ENCODE data around the gene C4A. TPM values are rescaled to one million over a fixed set of nuclear protein-coding genes. Genes with fewer than 3 reads are reported as not detected.

The C4A gene
- total and polyA plus RNA-seq, 2 of the 8 experiments (the other 6 are each of a cell fraction or from before 2014, with no cell fraction given): 0.62 to 2.4 TPM

- Histone ChIP-seq H2AK5ac (ENCODE audit: low read depth, low read length) (no peak within 1 kb of the TSS), H3K9me3 (ENCODE audit: insufficient read depth in 2 of 2, low read depth in 1 of 2, low read length in 1 of 2) (no peaks in the 10 kb centered on the region), H3K36me3 (ENCODE audit: control insufficient read depth in 2 of 4, insufficient read depth in 4 of 4, low read length in 3 of 4) (peaks cover 5 to 55% (median 43%) of the 10 kb centered on the region in 4 experiments; a peak in 7 of 8 replicates), H4K20me1 (replicated peaks in 1 of 2; ENCODE audit: control insufficient read depth in 1 of 2, insufficient read depth in 2 of 2, low read length in 2 of 2) (peaks cover 0 to 2% of the 10 kb centered on the region in 2 experiments), H3K27me3 (replicated peaks in 1 of 4; ENCODE audit: control insufficient read depth in 3 of 4, extremely low read depth in 1 of 4, insufficient read depth in 3 of 4, low read length in 3 of 4) (no peaks in the 10 kb centered on the region), H3K79me2 (ENCODE audit: control insufficient read depth in 1 of 2, insufficient read depth in 2 of 2, low read length in 2 of 2) (peaks cover 0 to 24% of the 10 kb centered on the region in 2 experiments; a peak in 3 of 4 replicates), H3K18ac (ENCODE audit: extremely low read depth, low read length) (peak within 1 kb of the TSS; percentile 66), H2AFZ (ENCODE audit: low read length) (peak within 1 kb of the TSS; percentile 93), H2BK12ac (ENCODE audit: low read depth, low read length) (0 out of 2 replicates have a peak within 1 kb of the TSS, but pooled peaks have one; percentile 72), H3K23ac (ENCODE audit: insufficient read length) (no peak within 1 kb of the TSS), H4K8ac (ENCODE audit: extremely low read depth, insufficient read depth, low read length) (peak within 1 kb of the TSS; percentile 88; the same call in 1 of the 2 replicates), H3K4me3 (ENCODE audit: extremely low read depth in 1 of 4, insufficient read depth in 2 of 4, low read depth in 3 of 4, low read length in 4 of 4) (peak within 1 kb of the TSS; percentile 96 to 99 (median 98)), H3K4me2 (ENCODE audit: insufficient read depth in 1 of 2, low read depth in 2 of 2, low read length in 2 of 2) (peak within 1 kb of the TSS; percentile 86 to 99), H3K14ac (ENCODE audit: insufficient read length) (no peak within 1 kb of the TSS), H3K56ac (replicated peaks; ENCODE audit: insufficient read length, low read depth, low read length) (no peak within 1 kb of the TSS), H2BK15ac (ENCODE audit: low read length) (peak within 1 kb of the TSS; percentile 5; the same call in 1 of the 2 replicates), H4K91ac (replicated peaks; ENCODE audit: insufficient read length, low read length) (peak within 1 kb of the TSS; percentile 90), H2BK20ac (ENCODE audit: low read length) (no peak within 1 kb of the TSS), H3K4ac (replicated peaks; ENCODE audit: insufficient read length, low read depth, low read length) (peak within 1 kb of the TSS; percentile 63), H3K27ac (ENCODE audit: low read depth, low read length) (peak within 1 kb of the TSS; percentile 78), H3K23me2 (ENCODE audit: low read depth, low read length) (peaks cover 10% of the 10 kb centered on the region), H3K4me1 (replicated peaks in 1 of 4; ENCODE audit: control insufficient read depth in 3 of 4, insufficient read depth in 4 of 4, low read length in 3 of 4) (peaks cover 0 to 6% (median 3%) of the 10 kb centered on the region in 4 experiments; a peak in 3 of 7 replicates), H3K79me1 (ENCODE audit: low read depth, low read length) (peaks cover 5% of the 10 kb centered on the region), H2BK5ac (ENCODE audit: low read depth, low read length) (peak within 1 kb of the TSS; percentile 79), H3K9ac (replicated peaks in 1 of 4; ENCODE audit: extremely low read depth in 1 of 4, low read depth in 3 of 4, low read length in 3 of 4) (peak within 1 kb of the TSS; percentile 75 to 87 (median 86)), H4K5ac (ENCODE audit: insufficient read length, low read depth, low read length) (peak within 1 kb of the TSS; percentile 66), H2BK120ac (replicated peaks; ENCODE audit: low read depth, low read length) (no peak within 1 kb of the TSS)
- no peak for FAIRE-seq
- WGBS, 2 experiments (ENCODE audit: extremely low coverage in 1 of 2, insufficient coverage in 1 of 2, insufficient read length in 1 of 2, insufficient replicate concordance in 2 of 2, low coverage in 1 of 2, low lambda C conversion rate in 2 of 2, missing lambda C conversion rate in 1 of 2): 2% methylated on average over 50 of the region's 59 CpGs; no CpG with 5 or more reads in 1 of the 2 experiments
- CTCF ChIA-PET (ENCODE audit: partially characterized antibody): interaction anchor here (0.8 to 4.0 kb wide), 8 partner anchors 7 to 187 kb away, joined by 3 to 20 read pairs (median 4); partner anchors contain the start of gene CFB
- POLR2A ChIA-PET (ENCODE audit: partially characterized antibody): interaction anchor here (0.8 to 16.4 kb wide), 19 partner anchors 9 to 417 kb away, joined by 3 to 279 read pairs (median 3); partner anchors contain the start of genes BAG6, CFB, DDX39B and DXO
- peak; percentile 94 to 97 for DNase-seq (ENCODE audit: low read depth in 1 of 2, low spot score in 2 of 2)
- TF ChIP-seq NANOG (IDR thresholded peaks at IDR 0.05; ENCODE audit: insufficient read depth, low read depth, low read length, poor library complexity, severe bottlenecking) (no peak), KDM1A (IDR thresholded peaks at IDR 0.05; ENCODE audit: borderline replicate concordance, low read length) (no peak), CTBP2 (IDR thresholded peaks at IDR 0.05; ENCODE audit: borderline replicate concordance, insufficient read depth, insufficient read length, low read length) (no peak), NRF1 (IDR thresholded peaks at IDR 0.05; ENCODE audit: low read depth, low read length) (no peak), CHD1 (IDR thresholded peaks at IDR 0.05; ENCODE audit: low read depth, low read length) (no peak), BACH1 (IDR thresholded peaks at IDR 0.05; ENCODE audit: low read length) (no peak), TBP (IDR thresholded peaks at IDR 0.05; ENCODE audit: low read depth, low read length) (peak; percentile 60; the same call in 1 of the 2 replicates), POLR2A (IDR thresholded peaks at IDR 0.05; ENCODE audit: control extremely low read depth in 1 of 2, low read depth in 2 of 2, low read length in 2 of 2) (peak in 1 of 2 experiments; percentile 75; a peak in 2 of 3 replicates), RXRA (IDR thresholded peaks at IDR 0.05; ENCODE audit: insufficient read depth, low read depth, low read length) (0 out of 2 replicates have a peak, but pooled peaks have one; percentile 50), SRF (IDR thresholded peaks at IDR 0.05; ENCODE audit: low read depth, low read length) (peak; percentile 82), CREB1 (IDR thresholded peaks at IDR 0.05) (peak; percentile 99)
Measured at GRCh38 chr6:31958741-31959739, 22.8 kb upstream of the C4A start, which contains the start of the genes NELFE and SKIC2. Gene NELFE, minus strand, starts transcription at chr6:31958971. Its CDS starts 525 bp downstream, at chr6:31958446. Gene SKIC2, plus strand, starts transcription at chr6:31959175. Its CDS starts 18 bp downstream, at chr6:31959193.

Measured in H1 (cell line).